ENCODE results near the gene CDH4.

Gene CDH4

GRCh38 chr20:61857414-61857775, 605.3 kb downstream of the CDH4 start:
- DNase-seq = no peak

- DNase-seq = no peak
Measured at GRCh38 chr20:61857884-61858283, 605.8 kb downstream of the CDH4 start.

GRCh38 chr20:61859767-61860166, 607.7 kb downstream of the CDH4 start:
- DNase-seq = no peak

- DNase-seq = no peak
Measured at GRCh38 chr20:61860260-61860987, 608.4 kb downstream of the CDH4 start.

GRCh38 chr20:61861054-61861841, 609.2 kb downstream of the CDH4 start:
- no peak for DNase-seq

GRCh38 chr20:61861858-61862257, 609.8 kb downstream of the CDH4 start:
- no peak for DNase-seq

- no peak for DNase-seq
Measured at GRCh38 chr20:61862881-61863280, 610.8 kb downstream of the CDH4 start.

- no peak for DNase-seq
Measured at GRCh38 chr20:61864481-61864880, 612.4 kb downstream of the CDH4 start.

- DNase-seq = no peak
Measured at GRCh38 chr20:61865353-61865752, 613.3 kb downstream of the CDH4 start.

- DNase-seq = no peak
Measured at GRCh38 chr20:61866165-61866564, 614.1 kb downstream of the CDH4 start.

- no peak for DNase-seq
Measured at GRCh38 chr20:61868006-61868405, 615.9 kb downstream of the CDH4 start.

- DNase-seq = no peak
Measured at GRCh38 chr20:61868466-61869090, 616.5 kb downstream of the CDH4 start.

GRCh38 chr20:61869750-61870507, 617.9 kb downstream of the CDH4 start:
- DNase-seq = no peak

GRCh38 chr20:61871160-61871559, 619.1 kb downstream of the CDH4 start:
- DNase-seq = no peak

- no peak for DNase-seq
Measured at GRCh38 chr20:61871913-61872312, 619.9 kb downstream of the CDH4 start.

- no peak for DNase-seq
Measured at GRCh38 chr20:61872371-61872900, 620.4 kb downstream of the CDH4 start.

GRCh38 chr20:61873651-61874420, 621.8 kb downstream of the CDH4 start:
- no peak for DNase-seq

GRCh38 chr20:61874421-61875068, 622.5 kb downstream of the CDH4 start:
- no peak for DNase-seq

GRCh38 chr20:61875221-61875885, 623.3 kb downstream of the CDH4 start:
- no peak for DNase-seq

GRCh38 chr20:61875996-61876395, 623.9 kb downstream of the CDH4 start:
- DNase-seq = no peak
